Stimulated activated CD4-positive, alpha-beta T cell treated with anti-CD3 and anti-CD28 coated beads, Interleukin-1b, Interleukin-23, amount 100 ng/mL, for 48 hours (primary cell): ENCODE measurements around the gene KCNIP3.
"Not testable (repeated sequence)": the region's sequence is repeated elsewhere in the genome, so short reads cannot be mapped to it uniquely, and the experiment has no call there.

ENCODE experiments used
- DNase-seq: peaks from one replicate; pipeline ENCODE4 v3.0.0-alpha.2; 2020

KCNIP3 gene

GRCh38 chr2:95389245-95390119 is 92.3 kb downstream of the KCNIP3 start:
- DNase-seq, result peak; percentile 50

- no peak for DNase-seq
These were observed 93.2 kb downstream of the KCNIP3 start for GRCh38 chr2:95390272-95390880.

DNA sequence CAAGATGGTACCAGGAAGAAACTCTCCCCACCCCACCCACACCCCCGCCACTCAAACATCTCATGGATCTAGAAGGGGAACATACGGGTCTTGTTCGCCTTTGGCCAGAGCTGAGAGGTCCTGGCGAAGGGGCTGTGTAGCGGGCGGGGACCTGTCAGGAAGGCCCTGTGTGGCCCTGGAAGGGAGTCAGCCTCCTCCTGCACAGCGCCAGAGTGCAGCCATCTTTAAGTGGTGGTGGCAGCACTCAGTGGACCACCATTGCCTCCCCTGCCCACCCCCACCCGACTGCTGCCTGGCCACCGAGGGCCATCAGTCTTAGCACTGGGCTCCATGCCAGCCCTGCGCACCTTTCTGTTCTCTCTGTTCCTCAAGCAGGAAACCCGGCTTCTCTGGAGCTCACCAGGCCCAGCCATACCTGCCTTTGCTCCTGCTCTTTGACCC is 93.8 kb downstream of the KCNIP3 start:
- DNase-seq, result no peak

DNA sequence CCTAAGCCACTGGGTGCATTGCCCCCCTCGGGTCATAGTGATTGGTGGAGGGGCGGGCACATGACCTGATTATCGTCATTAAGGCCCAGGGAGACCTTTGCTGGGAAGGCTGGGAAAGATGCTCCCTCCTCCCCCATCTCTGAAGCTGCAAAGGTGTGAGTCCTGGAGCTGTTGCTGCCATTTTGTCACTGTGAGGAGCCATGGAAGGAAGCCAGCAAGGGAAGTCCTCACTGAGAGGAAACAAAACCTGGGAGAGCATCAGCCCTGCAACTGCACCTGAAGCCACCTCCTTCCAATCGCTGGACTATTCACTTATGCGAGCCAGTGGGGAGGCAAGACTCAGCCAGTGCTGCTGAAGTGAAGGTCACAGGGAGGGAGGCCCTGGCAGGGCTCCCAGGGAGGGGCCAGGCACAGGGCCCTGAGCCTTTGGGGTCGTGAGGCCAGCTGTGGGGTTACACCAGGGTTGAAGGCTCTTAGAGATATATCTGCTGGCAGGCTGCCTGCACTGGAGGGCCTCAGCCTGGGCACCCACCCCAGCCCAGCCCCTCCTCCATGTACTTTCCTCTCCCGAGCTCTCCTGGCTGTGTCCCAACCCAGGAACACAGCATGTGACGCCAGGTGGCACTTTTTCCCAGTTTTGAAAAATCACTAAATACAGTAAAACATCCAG is 94.6 kb downstream of the KCNIP3 start:
- no peak for DNase-seq

GRCh38 chr2:95392320-95392719 is 95.2 kb downstream of the KCNIP3 start:
- DNase-seq, result no peak

DNA sequence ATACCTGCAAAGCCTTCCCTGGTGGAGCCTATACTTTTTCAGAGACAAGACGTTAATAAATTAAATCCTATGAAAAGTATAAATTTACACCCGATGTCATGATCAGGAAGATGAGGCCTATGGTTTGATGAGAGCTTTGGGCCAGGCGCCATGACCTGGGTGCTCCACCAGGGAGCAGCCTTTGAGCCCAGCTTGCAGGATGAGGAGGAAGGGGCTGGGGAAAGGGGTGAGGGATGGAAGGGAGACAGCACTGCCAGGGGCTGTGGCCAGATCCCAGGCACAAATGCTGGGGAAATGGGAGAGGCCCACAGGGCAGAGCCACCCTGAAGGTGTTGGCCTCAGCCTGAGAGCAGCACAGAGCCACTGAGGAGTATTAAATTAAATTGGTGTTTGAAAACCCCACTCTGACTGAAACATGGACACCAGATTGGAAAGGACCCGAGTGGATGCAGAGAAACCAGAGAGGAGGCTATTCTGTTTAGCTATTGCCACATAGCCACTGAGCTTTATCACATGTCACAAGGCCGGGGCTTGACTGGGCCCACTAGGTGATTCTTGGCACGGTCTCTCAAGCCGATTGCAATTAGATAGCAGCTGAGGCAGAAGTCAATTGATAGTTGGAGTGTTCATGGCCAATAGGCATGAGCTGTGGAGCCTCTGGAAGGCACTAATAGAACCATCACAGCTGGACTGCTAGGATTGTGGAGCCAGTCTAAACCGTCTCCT is 95.7 kb downstream of the KCNIP3 start:
- no peak for DNase-seq

DNA sequence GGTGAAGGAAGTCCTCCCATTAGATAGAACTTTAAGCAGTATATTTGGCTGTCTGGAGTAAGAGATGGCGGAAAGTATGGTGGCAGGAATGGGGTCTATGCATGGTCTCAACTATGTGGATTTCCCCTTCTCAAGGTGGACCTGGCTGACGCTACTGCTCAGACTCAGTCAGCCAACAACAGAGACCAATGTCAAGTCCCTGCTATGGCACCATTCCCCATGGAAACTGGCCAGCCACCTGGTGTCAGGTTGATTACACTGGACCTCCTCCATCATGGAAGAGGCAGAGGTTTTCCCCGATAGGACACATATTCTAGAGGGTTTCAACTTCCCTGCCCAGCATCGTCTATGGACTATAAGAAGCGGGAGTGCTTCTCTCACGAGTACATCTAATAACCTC is 96.8 kb downstream of the KCNIP3 start:
- no peak for DNase-seq

GRCh38 chr2:95399061-95399460 is 101.9 kb downstream of the KCNIP3 start:
- DNase-seq, result no peak

DNA sequence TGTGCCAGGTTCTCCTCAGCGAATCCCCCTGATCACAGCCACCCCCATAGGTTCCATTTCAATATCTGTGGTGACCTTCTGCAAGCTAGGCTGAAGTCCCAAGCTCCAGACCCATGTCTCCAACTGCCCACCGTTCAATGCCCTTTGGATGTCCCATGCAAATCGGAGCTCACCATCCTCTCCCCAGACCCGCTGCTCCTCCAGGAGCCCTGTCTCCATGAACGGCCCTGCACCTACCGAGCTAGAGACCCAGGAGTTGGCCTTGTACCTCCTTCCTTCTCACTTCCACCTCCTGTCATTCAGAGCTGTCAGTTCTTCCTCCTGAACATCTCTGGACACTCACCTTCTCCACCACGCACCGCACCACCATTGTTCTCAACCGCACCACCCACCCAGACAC is 104.3 kb downstream of the KCNIP3 start:
- no peak for DNase-seq

DNA sequence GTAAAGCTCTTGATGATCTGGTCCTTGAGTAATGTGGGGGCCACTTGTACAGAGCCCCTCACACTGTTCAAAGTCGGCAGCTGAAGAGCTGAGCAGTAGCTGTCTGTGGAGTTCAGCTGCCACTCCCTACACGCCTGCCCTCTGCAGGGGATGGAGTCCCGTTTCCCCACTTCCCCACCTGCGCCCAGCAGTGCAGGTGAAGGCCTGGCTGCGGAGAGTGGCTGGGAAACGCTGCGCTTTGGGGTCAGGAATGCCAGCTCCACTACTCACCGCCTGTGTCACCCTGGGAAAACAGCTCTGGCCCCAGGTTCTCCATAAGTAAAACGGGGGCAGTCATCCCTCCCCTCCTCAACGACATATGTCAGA is 104.8 kb downstream of the KCNIP3 start:
- not testable (repeated sequence) for DNase-seq

- peak; percentile 95 for DNase-seq
These were observed 105.4 kb downstream of the KCNIP3 start, which contains the start of gene FAHD2A for GRCh38 chr2:95402370-95403203. FAHD2A (plus strand) TSS chr2:95402708; CDS start chr2:95405559, 2,851 bp downstream.

DNA sequence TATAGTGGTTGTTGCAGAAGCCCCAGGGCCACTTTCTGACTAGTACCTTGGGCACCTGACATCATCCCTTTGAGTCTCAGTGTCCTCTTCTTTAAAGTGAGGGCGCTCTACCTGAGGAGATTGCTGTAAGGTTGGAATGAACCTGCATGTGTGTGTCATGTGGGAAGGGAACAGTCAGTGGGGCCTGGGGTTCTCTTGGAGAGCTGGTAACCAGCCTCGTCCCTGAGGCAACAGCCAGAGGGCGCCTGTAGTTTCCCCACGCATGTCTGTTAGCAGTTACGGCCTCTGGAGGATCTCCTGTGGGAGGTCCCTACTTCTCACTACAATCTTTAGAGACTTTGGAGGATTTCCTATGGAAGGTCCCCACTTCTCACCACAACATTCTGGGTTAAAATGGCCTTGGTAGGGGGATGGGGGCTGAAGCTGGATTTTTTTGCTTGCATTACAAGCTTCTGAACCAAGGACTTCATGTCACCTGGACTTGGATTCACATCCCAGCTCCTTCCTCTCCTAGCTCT is 106.1 kb downstream of the KCNIP3 start:
- peak; percentile 38 for DNase-seq

- not testable (repeated sequence) for DNase-seq
These were observed 106.7 kb downstream of the KCNIP3 start for GRCh38 chr2:95403824-95404223.

DNA sequence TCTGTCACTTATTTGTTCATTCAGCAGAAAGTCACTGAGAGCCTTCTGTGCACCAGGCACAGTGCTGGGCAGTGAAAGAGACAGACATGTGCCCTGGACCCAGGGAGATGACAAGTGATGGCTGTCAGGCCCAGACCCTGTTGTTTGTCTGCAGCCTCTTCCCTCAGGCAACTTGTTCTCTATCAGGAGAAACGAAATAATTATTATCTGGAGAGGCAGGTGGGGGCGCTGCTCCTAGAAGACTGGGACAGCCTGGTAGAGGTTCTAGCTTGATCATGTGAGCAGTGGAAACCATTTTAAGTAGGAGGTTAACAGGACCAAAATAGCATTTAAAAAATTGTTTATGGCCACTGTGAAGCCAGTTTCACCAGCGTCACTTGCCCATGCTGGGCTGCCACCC is 107.5 kb downstream of the KCNIP3 start:
- not testable (repeated sequence) for DNase-seq

DNA sequence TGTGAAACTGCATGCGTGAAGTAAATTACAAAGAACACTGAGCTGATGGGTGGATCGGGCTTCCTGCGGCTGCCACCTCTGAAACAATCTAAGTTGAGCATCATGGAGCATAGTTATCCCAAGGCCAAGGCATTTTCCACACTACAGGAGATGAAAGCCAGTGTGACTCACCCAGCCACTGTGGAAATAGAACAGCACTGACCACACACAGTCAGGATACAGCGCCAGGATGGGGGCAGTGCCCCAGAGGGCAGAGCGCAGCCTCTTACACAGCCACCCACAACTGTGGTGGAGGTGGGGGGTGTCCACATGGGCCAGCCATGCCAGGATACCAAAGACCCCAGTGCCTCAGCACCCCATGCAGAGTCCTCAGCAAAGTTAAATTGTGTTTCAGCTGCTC is 114.1 kb downstream of the KCNIP3 start:
- not testable (repeated sequence) for DNase-seq

DNA sequence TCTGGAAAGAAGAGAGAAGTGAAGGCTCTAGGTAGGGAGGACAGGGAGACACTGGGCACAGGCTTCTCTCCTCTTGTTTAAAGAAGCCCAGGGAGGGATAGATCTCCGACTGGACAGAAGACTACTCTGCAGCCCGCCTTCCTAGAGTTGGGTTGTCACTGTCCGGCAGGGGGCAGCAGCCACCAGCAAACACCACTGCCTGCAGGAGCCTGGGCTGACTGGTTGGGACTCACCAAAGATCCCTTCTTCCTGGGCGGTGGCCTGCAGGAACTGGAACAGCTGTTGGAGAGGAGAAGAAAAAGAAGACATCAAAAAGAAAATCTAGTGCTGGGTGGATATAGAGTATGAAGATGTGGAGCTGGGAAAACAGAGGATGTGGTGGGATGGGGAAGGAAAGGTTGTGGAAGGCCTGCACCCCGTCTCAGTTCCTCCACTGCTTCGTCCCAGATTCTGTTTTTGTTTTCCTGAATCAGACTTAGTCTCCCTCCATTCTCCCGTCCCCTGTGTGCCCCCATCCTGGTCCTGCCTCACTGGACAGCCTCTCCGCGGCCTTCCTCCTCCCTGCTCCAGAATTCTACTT is 117.0 kb downstream of the KCNIP3 start:
- DNase-seq, result peak; percentile 66

GRCh38 chr2:95415138-95415537 is 118.0 kb downstream of the KCNIP3 start:
- DNase-seq, result not testable (repeated sequence)

DNA sequence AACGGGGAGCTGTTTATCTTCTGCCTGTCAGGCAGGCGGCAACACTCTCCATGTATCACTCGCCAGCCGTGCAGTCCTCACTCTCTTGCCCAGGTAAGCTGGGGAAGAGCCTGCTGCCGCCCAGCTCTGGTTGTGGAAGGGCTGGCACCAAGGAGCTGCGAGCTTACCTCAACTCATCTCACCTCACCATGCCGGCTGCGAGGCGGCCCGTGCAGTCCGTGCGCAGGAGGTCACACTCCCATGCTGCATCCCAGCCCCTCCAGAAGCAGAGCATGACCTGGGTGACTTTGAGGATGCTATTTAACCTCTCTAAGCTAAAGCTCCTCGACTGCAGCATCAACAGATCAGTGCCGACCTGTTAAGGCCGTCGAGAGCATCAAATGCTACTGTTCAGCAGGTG is 118.4 kb downstream of the KCNIP3 start:
- DNase-seq, result not testable (repeated sequence)

DNA sequence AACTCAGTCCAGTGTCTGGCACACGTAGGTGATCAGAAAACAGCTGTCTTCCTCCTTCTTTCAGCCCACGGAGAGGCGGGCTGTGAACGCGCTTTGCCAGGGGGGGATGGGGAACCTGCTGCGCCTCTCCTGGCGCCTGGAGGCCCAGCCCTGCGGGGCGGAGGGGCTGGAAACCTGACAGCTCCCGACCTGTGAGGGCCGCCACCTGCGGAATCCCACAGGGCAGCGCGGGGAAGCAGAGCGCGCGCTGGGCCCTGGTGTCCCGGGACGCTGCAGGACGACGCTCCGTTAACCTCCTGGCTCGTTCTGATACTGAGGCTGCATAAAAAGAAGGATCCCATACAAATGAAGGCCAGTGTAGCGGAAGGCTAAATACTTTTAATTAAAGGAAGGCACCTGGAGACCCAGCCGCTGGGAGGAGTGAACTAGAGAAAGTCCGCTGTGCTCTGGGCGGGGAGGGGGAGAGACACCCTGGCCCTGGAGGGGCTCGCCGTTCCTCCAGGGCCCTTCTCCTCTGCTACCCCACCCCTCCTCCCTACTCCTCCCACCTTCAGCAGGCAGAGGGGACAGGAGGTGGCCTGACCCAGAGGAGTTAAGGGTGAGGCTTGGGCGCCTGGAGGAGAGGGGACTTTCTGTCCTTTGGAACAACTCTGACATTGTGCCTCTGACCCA is 130.2 kb downstream of the KCNIP3 start:
- not testable (repeated sequence) for DNase-seq

DNA sequence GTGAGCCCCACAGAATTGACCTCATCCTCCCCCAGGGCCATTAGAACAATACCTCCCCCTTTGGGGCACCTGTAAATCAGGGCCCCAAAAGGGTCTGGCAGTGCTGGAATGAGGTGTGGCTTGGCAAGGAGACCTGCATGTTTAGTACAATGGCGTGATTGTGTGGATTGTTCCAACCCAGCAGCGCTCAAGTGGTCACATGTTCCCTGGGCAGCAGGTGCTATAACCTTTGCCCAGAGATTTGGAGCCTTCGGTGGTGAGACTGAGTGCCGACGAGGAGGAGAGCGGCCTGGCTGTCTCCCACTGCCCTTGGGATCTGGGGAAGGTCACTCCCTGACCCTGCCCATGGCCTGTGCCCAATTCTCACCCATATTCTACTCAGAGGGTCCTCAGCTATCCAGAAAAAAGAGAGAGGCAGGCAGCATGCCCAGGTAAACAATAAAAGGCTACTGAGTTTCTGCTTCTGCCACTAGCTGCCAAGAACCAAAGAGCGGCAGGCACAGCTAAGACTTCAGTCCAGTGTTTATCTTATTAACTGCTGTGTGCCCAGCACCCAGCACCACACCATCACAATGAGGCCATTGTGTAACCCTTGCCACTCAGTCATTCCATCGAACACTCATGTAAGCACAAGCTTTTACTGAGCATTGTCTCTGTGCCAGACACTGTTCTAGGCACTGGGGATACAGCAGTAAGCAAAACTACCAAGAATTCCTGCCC is 132.8 kb downstream of the KCNIP3 start:
- DNase-seq, result not testable (repeated sequence)
